ENCODE data around the gene STAMBP. TPM values are rescaled to one million over a fixed set of nuclear protein-coding genes. Genes with fewer than 3 reads are reported as not detected.

STAMBP gene
- total and polyA plus RNA-seq, 2 donors (not counting 1 experiment from before 2014, with no cell fraction given) = 23.3 to 44.2 TPM

DNA sequence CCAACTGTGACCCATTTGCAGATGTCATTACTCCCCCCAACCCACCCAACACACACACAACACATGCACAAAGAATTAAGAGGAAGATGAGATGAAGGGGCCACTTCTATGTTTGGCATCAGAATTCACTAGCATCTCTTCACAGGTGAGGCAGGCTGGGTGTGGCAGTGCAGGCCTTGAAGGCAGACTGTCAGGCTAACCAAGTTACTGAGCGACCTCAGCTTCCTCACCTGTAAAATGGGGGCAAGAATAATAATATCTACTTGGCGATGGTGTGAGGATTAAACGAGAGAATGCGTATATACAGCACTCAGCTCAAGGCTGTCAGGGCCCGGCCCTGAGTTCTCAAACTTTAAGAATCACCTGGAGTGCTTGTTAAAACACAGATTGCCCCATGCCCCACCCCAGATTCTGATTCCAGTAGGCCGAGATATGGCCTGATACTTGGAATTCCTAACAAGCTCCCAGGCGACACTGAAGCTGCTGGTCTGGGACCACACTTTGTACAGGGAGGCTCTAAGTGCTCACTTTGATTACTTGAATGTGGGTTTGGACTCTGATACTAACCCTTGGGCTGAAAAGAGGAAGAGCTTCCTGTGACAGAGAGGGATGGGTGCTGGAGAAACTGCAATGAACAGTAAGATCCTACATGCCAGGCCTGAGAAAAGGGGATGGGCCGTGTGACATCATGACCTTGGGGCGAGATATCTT lies 65.2 kb downstream of the STAMBP start:
- H4K20me1 ChIP-seq (ENCODE audit: control insufficient read depth, extremely low read depth, insufficient read depth, low read length) = no peaks in the 10 kb centered on the region
- peak overlapping the region; percentile 36 for H3K4me2 ChIP-seq (ENCODE audit: extremely low read depth, insufficient read depth, low read length)
- no peaks in the 10 kb centered on the region for H3K9me3 ChIP-seq (ENCODE audit: control insufficient read depth, insufficient read depth, low read depth, low read length)
- no peak for DNase-seq (ENCODE audit: low read depth in 2 of 2)
- no peak for TF ChIP-seq EZH2 (IDR thresholded peaks at IDR 0.05; ENCODE audit: low read length, missing control alignments)
- TF ChIP-seq, protein P1, sequence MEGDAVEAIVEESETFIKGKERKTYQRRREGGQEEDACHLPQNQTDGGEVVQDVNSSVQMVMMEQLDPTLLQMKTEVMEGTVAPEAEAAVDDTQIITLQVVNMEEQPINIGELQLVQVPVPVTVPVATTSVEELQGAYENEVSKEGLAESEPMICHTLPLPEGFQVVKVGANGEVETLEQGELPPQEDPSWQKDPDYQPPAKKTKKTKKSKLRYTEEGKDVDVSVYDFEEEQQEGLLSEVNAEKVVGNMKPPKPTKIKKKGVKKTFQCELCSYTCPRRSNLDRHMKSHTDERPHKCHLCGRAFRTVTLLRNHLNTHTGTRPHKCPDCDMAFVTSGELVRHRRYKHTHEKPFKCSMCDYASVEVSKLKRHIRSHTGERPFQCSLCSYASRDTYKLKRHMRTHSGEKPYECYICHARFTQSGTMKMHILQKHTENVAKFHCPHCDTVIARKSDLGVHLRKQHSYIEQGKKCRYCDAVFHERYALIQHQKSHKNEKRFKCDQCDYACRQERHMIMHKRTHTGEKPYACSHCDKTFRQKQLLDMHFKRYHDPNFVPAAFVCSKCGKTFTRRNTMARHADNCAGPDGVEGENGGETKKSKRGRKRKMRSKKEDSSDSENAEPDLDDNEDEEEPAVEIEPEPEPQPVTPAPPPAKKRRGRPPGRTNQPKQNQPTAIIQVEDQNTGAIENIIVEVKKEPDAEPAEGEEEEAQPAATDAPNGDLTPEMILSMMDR (conservative IDR thresholded peaks at IDR 0.05 in 1 of 2, IDR thresholded peaks at IDR 0.05 in 1 of 2; ENCODE audit: low read depth in 1 of 2, low read length in 2 of 2) = no peak
- H3K9ac ChIP-seq (ENCODE audit: insufficient read depth, low read length) = no peak overlapping the region
- peak overlapping the region in 3 of 4 experiments; percentile 5 to 53 (median 52) for H3K4me3 ChIP-seq (replicated peaks in 1 of 4; ENCODE audit: control extremely low read depth in 1 of 4, insufficient read depth in 1 of 4, low read depth in 3 of 4, low read length in 4 of 4)
- H3K27ac ChIP-seq (ENCODE audit: insufficient read depth, low read length) = no peak overlapping the region
- peaks cover 7% of the 10 kb centered on the region for H3K79me2 ChIP-seq (ENCODE audit: control insufficient read depth, insufficient read depth, low read length)
- H2AFZ ChIP-seq (ENCODE audit: low read length) = no peak overlapping the region
- H3K36me3 ChIP-seq (ENCODE audit: control insufficient read depth, insufficient read depth, low read length) = no peaks in the 10 kb centered on the region
- peaks cover 22% of the 10 kb centered on the region for H3K4me1 ChIP-seq (ENCODE audit: control insufficient read depth, extremely low read depth, insufficient read depth, low read length)
- H3K27me3 ChIP-seq (ENCODE audit: control insufficient read depth, insufficient read depth, low read length) = no peaks in the 10 kb centered on the region

DNA sequence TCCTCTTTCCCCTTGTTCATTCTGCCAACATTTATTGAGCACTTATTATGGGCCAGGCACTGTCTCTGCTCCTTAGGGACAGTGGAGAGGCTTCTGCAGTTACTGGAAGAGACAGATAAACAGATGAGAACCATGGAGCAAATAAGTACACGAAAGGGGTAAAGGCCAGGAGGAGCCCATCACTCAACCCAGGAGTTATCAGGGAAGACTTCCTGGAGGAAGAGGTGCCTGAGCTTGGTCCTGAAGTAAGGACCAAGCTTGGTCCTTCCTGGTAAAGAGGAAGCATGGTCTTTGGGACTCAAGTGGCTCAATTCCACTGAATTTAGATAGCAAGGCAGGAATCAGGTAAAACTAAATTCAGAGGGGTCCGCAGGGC lies 65.7 kb downstream of the STAMBP start:
- no peak overlapping the region for H3K9ac ChIP-seq (ENCODE audit: insufficient read depth, low read length)
- H3K4me1 ChIP-seq (ENCODE audit: control insufficient read depth, extremely low read depth, insufficient read depth, low read length) = peaks cover 22% of the 10 kb centered on the region
- H3K79me2 ChIP-seq (ENCODE audit: control insufficient read depth, insufficient read depth, low read length) = peaks cover 7% of the 10 kb centered on the region
- H3K9me3 ChIP-seq (ENCODE audit: control insufficient read depth, insufficient read depth, low read depth, low read length) = no peaks in the 10 kb centered on the region
- H4K20me1 ChIP-seq (ENCODE audit: control insufficient read depth, extremely low read depth, insufficient read depth, low read length) = no peaks in the 10 kb centered on the region
- no peaks in the 10 kb centered on the region for H3K36me3 ChIP-seq (ENCODE audit: control insufficient read depth, insufficient read depth, low read length)
- H2AFZ ChIP-seq (ENCODE audit: low read length) = no peak overlapping the region
- TF ChIP-seq, protein P1 (conservative IDR thresholded peaks at IDR 0.05 in 1 of 2, IDR thresholded peaks at IDR 0.05 in 1 of 2; ENCODE audit: low read depth in 1 of 2, low read length in 2 of 2) = no peak
- no peak for TF ChIP-seq EZH2 (IDR thresholded peaks at IDR 0.05; ENCODE audit: low read length, missing control alignments)
- DNase-seq (ENCODE audit: low read depth in 2 of 2) = no peak
- H3K27me3 ChIP-seq (ENCODE audit: control insufficient read depth, insufficient read depth, low read length) = no peaks in the 10 kb centered on the region
- peak overlapping the region in 1 of 4 experiments; percentile 53 for H3K4me3 ChIP-seq (replicated peaks in 1 of 4; ENCODE audit: control extremely low read depth in 1 of 4, insufficient read depth in 1 of 4, low read depth in 3 of 4, low read length in 4 of 4)
- H3K4me2 ChIP-seq (ENCODE audit: extremely low read depth, insufficient read depth, low read length) = no peak overlapping the region
- H3K27ac ChIP-seq (ENCODE audit: insufficient read depth, low read length) = no peak overlapping the region

- Histone ChIP-seq H3K27me3 (ENCODE audit: control insufficient read depth, insufficient read depth, low read length) (no peaks in the 10 kb centered on the region), H3K79me2 (ENCODE audit: control insufficient read depth, insufficient read depth, low read length) (peaks cover 7% of the 10 kb centered on the region), H3K27ac (ENCODE audit: insufficient read depth, low read length) (no peak overlapping the region), H3K9me3 (ENCODE audit: control insufficient read depth, insufficient read depth, low read depth, low read length) (no peaks in the 10 kb centered on the region), H3K4me2 (ENCODE audit: extremely low read depth, insufficient read depth, low read length) (no peak overlapping the region), H3K4me1 (ENCODE audit: control insufficient read depth, extremely low read depth, insufficient read depth, low read length) (peaks cover 22% of the 10 kb centered on the region), H3K36me3 (ENCODE audit: control insufficient read depth, insufficient read depth, low read length) (no peaks in the 10 kb centered on the region), H3K4me3 (replicated peaks in 1 of 4; ENCODE audit: control extremely low read depth in 1 of 4, insufficient read depth in 1 of 4, low read depth in 3 of 4, low read length in 4 of 4) (peak overlapping the region in 1 of 4 experiments; percentile 53), H2AFZ (ENCODE audit: low read length) (no peak overlapping the region), H4K20me1 (ENCODE audit: control insufficient read depth, extremely low read depth, insufficient read depth, low read length) (no peaks in the 10 kb centered on the region), H3K9ac (ENCODE audit: insufficient read depth, low read length) (no peak overlapping the region)
- no peak for DNase-seq (ENCODE audit: low read depth in 2 of 2)
- TF ChIP-seq, protein P1 (conservative IDR thresholded peaks at IDR 0.05 in 1 of 2, IDR thresholded peaks at IDR 0.05 in 1 of 2; ENCODE audit: low read depth in 1 of 2, low read length in 2 of 2) = no peak
- no peak for TF ChIP-seq EZH2 (IDR thresholded peaks at IDR 0.05; ENCODE audit: low read length, missing control alignments)
Observed at GRCh38 chr2:73894877-73895276, 66.1 kb downstream of the STAMBP start.
